ENCODE measurements around the gene GRIN2D.

The GRIN2D gene

GRCh38 chr19:48351341-48351752, 42.1 kb upstream of the GRIN2D start (continued):
- no peak for TF ChIP-seq ZNF544 (tag by site-specific recombination; IDR thresholded peaks at IDR 0.05)
- no peak for TF ChIP-seq ZNF488 (tag by site-specific recombination; IDR thresholded peaks at IDR 0.05)
- TF ChIP-seq ZBTB26 (tag by site-specific recombination; optimal IDR thresholded peaks at IDR 0.05) = no peak
- TF ChIP-seq ATF2 (tag by site-specific recombination; IDR thresholded peaks at IDR 0.05; ENCODE audit: low read depth) = no peak
- TF ChIP-seq ZNF776 (tag by site-specific recombination; IDR thresholded peaks at IDR 0.05; ENCODE audit: borderline replicate concordance) = no peak
- TF ChIP-seq TRIM28 (IDR thresholded peaks at IDR 0.05; ENCODE audit: borderline replicate concordance, low read length) = no peak
- no peak for TF ChIP-seq ZNF664 (tag by site-specific recombination; IDR thresholded peaks at IDR 0.05)
- no peak for TF ChIP-seq ZNF148 (tag by site-specific recombination; IDR thresholded peaks at IDR 0.05; ENCODE audit: borderline replicate concordance)
- no peak for TF ChIP-seq FEZF1 (tag by site-specific recombination; IDR thresholded peaks at IDR 0.05)
- no peak for TF ChIP-seq ZBTB17 (tag by site-specific recombination; IDR thresholded peaks at IDR 0.05)
- TF ChIP-seq ZNF426 (tag by site-specific recombination; IDR thresholded peaks at IDR 0.05) = no peak
- no peak for TF ChIP-seq SCRT1 (tag by site-specific recombination; IDR thresholded peaks at IDR 0.05; ENCODE audit: borderline replicate concordance)
- no peak for TF ChIP-seq SCRT2 (tag by site-specific recombination; IDR thresholded peaks at IDR 0.05)
- 0 out of 2 replicates have a peak, but pooled peaks have one; percentile 18 for TF ChIP-seq REPIN1 (tag by site-specific recombination; IDR thresholded peaks at IDR 0.05; ENCODE audit: low read depth)
- no peak for TF ChIP-seq ZNF621 (tag by site-specific recombination; IDR thresholded peaks at IDR 0.05)
- TF ChIP-seq RBAK (tag by site-specific recombination; IDR thresholded peaks at IDR 0.05) = no peak
- TF ChIP-seq GFI1B (tag by site-specific recombination; IDR thresholded peaks at IDR 0.05) = no peak
- TF ChIP-seq ZBTB8A (tag by site-specific recombination; IDR thresholded peaks at IDR 0.05) = no peak
- TF ChIP-seq ZNF266 (tag by site-specific recombination; IDR thresholded peaks at IDR 0.05; ENCODE audit: low read depth) = no peak
- no peak for TF ChIP-seq ZBTB48 (tag by site-specific recombination; IDR thresholded peaks at IDR 0.05)
- no peak for TF ChIP-seq ZNF555 (tag by site-specific recombination; conservative IDR thresholded peaks at IDR 0.05)
- no peak for TF ChIP-seq SP2 (tag by site-specific recombination; IDR thresholded peaks at IDR 0.05)
- TF ChIP-seq ZBTB10 (tag by site-specific recombination; IDR thresholded peaks at IDR 0.05) = no peak
- TF ChIP-seq ZNF707 (tag by site-specific recombination; IDR thresholded peaks at IDR 0.05) = no peak
- peak; percentile 30; the same call in 1 of the 2 replicates for TF ChIP-seq SP7 (tag by site-specific recombination; IDR thresholded peaks at IDR 0.05)
- TF ChIP-seq ZBTB21 (tag by site-specific recombination; IDR thresholded peaks at IDR 0.05) = no peak
- TF ChIP-seq ZNF416 (tag by site-specific recombination; IDR thresholded peaks at IDR 0.05) = no peak
- no peak for TF ChIP-seq REST (tag by site-specific recombination; IDR thresholded peaks at IDR 0.05)
- TF ChIP-seq GLI2 (tag by site-specific recombination; IDR thresholded peaks at IDR 0.05; ENCODE audit: borderline replicate concordance, low read depth) = no peak
- no peak for TF ChIP-seq ZNF433 (tag by site-specific recombination; IDR thresholded peaks at IDR 0.05; ENCODE audit: low read depth)
